GM12878 (cell line): ENCODE data around the gene PPP4R1. TPM values are rescaled to one million over a fixed set of nuclear protein-coding genes. Genes with fewer than 3 reads are reported as not detected.

Source experiments
- ATAC-seq: fragments of 200-7000 bp; cut with Tn5 transposase; 3 replicates; pipeline ENCODE4 v1.9.1; 2020; ENCODE audit warnings: mild to moderate bottlenecking, moderate library complexity
- BruUV-seq: library from RNA; stranded (reverse); fragments of 400-500 nt; replicated peaks from 2 replicates; lab custom pipeline; 2021; lab: Mats Ljungman, UMichigan
- CTCF ChIA-PET: fragments of 300-600 bp; sonication (Branson Sonifier 250); formaldehyde crosslinking; extraction: SDS; loops from one replicate; lab custom pipeline; 2021; ENCODE audit warnings: inconsistent platforms; lab: Yijun Ruan, JAX
- POLR2A ChIA-PET: fragments of 350-600 bp; formaldehyde crosslinking; extraction: SDS; loops from one replicate; lab custom pipeline; 2021; ENCODE audit warnings: inconsistent platforms; lab: Charles Lee
- RAD21 ChIA-PET: fragments of 300-600 bp; sonication (Branson Sonifier 250); formaldehyde crosslinking; loops from one replicate; lab custom pipeline; 2023; ENCODE audit warnings: antibody characterized with exemption; ENCODE audit not compliant: unreplicated experiment; lab: Charles Lee
- SMC1A ChIA-PET: fragments of 300-600 bp; sonication (Branson Sonifier 250); formaldehyde crosslinking; loops from one replicate; lab custom pipeline; 2023; ENCODE audit not compliant: unreplicated experiment, uncharacterized antibody; lab: Charles Lee
- DNase-seq: peaks from one replicate; pipeline ENCODE4 v3.0.0-alpha.2; 2011; ENCODE audit warnings: low read depth, low spot score
- FAIRE-seq: peaks from 3 replicates; lab custom pipeline; 2011; peaks lifted over from hg19 to GRCh38; lab: Jason Lieb, UNC
- H2AFZ ChIP-seq: 2 replicates; pipeline ENCODE4 v1.6.0; 2011; ENCODE audit warnings: low read depth, low read length, control low read depth; ENCODE audit not compliant: control insufficient read depth
- H3K27ac ChIP-seq: 2 replicates; pipeline ENCODE4 v1.5.1; 2011; ENCODE audit warnings: control low read depth; ENCODE audit not compliant: control insufficient read depth, insufficient read depth
- H3K27me3 ChIP-seq, 2 experiments: replicated peaks in 1 of 2; 2 replicates each; pipeline versions ENCODE4 v1.6.0 to v1.6.1; 2011; ENCODE audit warnings: low read length in 1 of 2; ENCODE audit not compliant: control insufficient read depth in 2 of 2, insufficient read depth in 2 of 2
- H3K36me3 ChIP-seq, 2 experiments: 2 replicates each; pipeline ENCODE4 v1.5.1; 2011; ENCODE audit warnings: low read length in 1 of 2; ENCODE audit not compliant: control insufficient read depth in 2 of 2, insufficient read depth in 2 of 2
- H3K4me1 ChIP-seq: 2 replicates; pipeline ENCODE4 v1.6.1; 2011; ENCODE audit warnings: mild to moderate bottlenecking, low read length, moderate library complexity, mixed read lengths; ENCODE audit not compliant: control insufficient read depth, insufficient read depth
- H3K4me2 ChIP-seq: 2 replicates; pipeline ENCODE4 v1.6.0; 2011; ENCODE audit warnings: control low read depth; ENCODE audit not compliant: control insufficient read depth, insufficient read depth
- H3K4me3 ChIP-seq: fragments of 200-600 bp; sonication (generic); 2 replicates; pipeline ENCODE4 v1.5.1; 2016
- H3K79me2 ChIP-seq: 2 replicates; pipeline ENCODE4 v1.6.0; 2011; ENCODE audit warnings: low read length; ENCODE audit not compliant: control insufficient read depth, insufficient read depth
- H3K9ac ChIP-seq: 2 replicates; pipeline ENCODE4 v1.8.0; 2011; ENCODE audit warnings: low read length, control low read depth, mixed read lengths; ENCODE audit not compliant: control insufficient read depth, insufficient read depth
- H3K9me3 ChIP-seq: replicated peaks from 3 replicates; pipeline ENCODE4 v1.5.1; 2011; ENCODE audit warnings: mild to moderate bottlenecking, low read length; ENCODE audit not compliant: control insufficient read depth, insufficient read depth
- H4K20me1 ChIP-seq: 2 replicates; pipeline ENCODE4 v1.6.0; 2011; ENCODE audit not compliant: control insufficient read depth, insufficient read depth
- EGR1 ChIP-seq, 2 experiments: IDR thresholded peaks; 1 replicate in 1 of 2; 2 replicates in 1 of 2; pipeline ENCODE4 v1.6.1; 2011 to 2012; ENCODE audit warnings: low read depth in 2 of 2, low read length in 2 of 2, borderline replicate concordance in 1 of 2, mild to moderate bottlenecking in 1 of 2, moderate library complexity in 1 of 2
- ELK1 ChIP-seq: IDR thresholded peaks from 2 replicates; pipeline ENCODE4 v1.6.1; 2012; ENCODE audit warnings: low read depth, low read length, improper control_type of control experiment
- FOS ChIP-seq: IDR thresholded peaks from 3 replicates; pipeline ENCODE4 v1.6.1; 2011; ENCODE audit warnings: borderline replicate concordance; ENCODE audit not compliant: insufficient read length; ENCODE audit errors: extremely low read depth
- ZBED1 ChIP-seq: IDR thresholded peaks from 2 replicates; pipeline ENCODE4 v1.6.1; 2016; ENCODE audit warnings: borderline replicate concordance
- ZBTB40 ChIP-seq: fragments of 450-650 bp; IDR thresholded peaks from 2 replicates; pipeline ENCODE4 v1.6.1; 2016; ENCODE audit warnings: mild to moderate bottlenecking, moderate library complexity, borderline replicate concordance
- ZNF687 ChIP-seq: fragments of 450-650 bp; IDR thresholded peaks from 2 replicates; pipeline ENCODE4 v1.6.1; 2017; ENCODE audit warnings: mild to moderate bottlenecking, moderate library complexity
- WGBS: methylation state at CpG from one replicate; pipeline ENCODE4 v1.1.6; 2016; ENCODE audit warnings: low lambda C conversion rate; ENCODE audit not compliant: insufficient replicate concordance, insufficient coverage; ENCODE audit errors: missing lambda C conversion rate; 5-methylcytosine and 5-hydroxymethylcytosine counted together
- in situ Hi-C: fragments of 300-500 bp; cut with MboI; formaldehyde crosslinking; loops from 9 replicates; pipeline ENCODE4 v1.14.3; 2018; ENCODE audit warnings: mixed read lengths
- intact Hi-C: fragments of 100-400 bp; cut with micrococcal nuclease; formaldehyde crosslinking; loops from one replicate; pipeline ENCODE4 v1.14.2; 2022; ENCODE audit not compliant: unreplicated experiment
- polyA plus RNA-seq, 11 experiments: library from polyadenylated mRNA; depleted of rRNA in 4 of 11; unstranded in 6 of 11; stranded (reverse) in 5 of 11; fragments of >200 nt; fragmentation: Nextera tagmentation in 4 of 11; fragmentation: Illumina TruSeq in 1 of 11; extraction: Ambion mirVana in 4 of 11; extraction: Trizol in 1 of 11; gene quantifications; 1 replicate in 1 of 11; 2 replicates in 10 of 11; pipeline versions ENCODE4 v1.2.1 to v1.2.3, GENCODE V29; 2011 to 2016; ENCODE audit warnings: inconsistent platforms in 2 of 11, missing spikeins in 2 of 11, low read depth in 1 of 11
- total RNA-seq, 4 experiments: library from RNA; depleted of rRNA in 3 of 4; stranded (reverse); fragments of >200 nt in 3 of 4; fragmentation: Illumina TruSeq in 1 of 4; extraction: Trizol in 1 of 4; gene quantifications; 2 replicates each; pipeline versions ENCODE4 v1.2.1 to v1.2.3, GENCODE V29; 2013 to 2021

Gene PPP4R1
- total and polyA plus RNA-seq, 10 of the 15 experiments (the other 5 are each of a cell fraction or from before 2014, with no cell fraction given), result 10.9 to 44.4 (median 26.0) TPM

GRCh38 chr18:9507565-9508088 lies 106.7 kb downstream of the PPP4R1 start:
- Histone ChIP-seq H3K4me3 (no peak overlapping the region), H3K79me2 (peaks cover 16% of the 10 kb centered on the region), H2AFZ (no peak overlapping the region), H4K20me1 (no peaks in the 10 kb centered on the region), H3K4me2 (no peak overlapping the region), H3K4me1 (no peaks in the 10 kb centered on the region), H3K9ac (no peak overlapping the region), H3K27ac (no peak overlapping the region), H3K27me3 (no peaks in the 10 kb centered on the region), H3K9me3 (peaks cover 1% of the 10 kb centered on the region; the same call in 2 of the 3 replicates), H3K36me3 (no peaks in the 10 kb centered on the region)
- CTCF ChIA-PET, result interaction anchor here (0.7 to 3.5 kb wide), 2 partner anchors 9 to 262 kb away, joined by 3 to 31 read pairs; no protein-coding TSS in a partner anchor
- WGBS, result 50% methylated on average over 2 of the region's 2 CpGs
- SMC1A ChIA-PET, result interaction anchor here (0.6 to 2.5 kb wide), 6 partner anchors 9 to 530 kb away, joined by 3 to 5 read pairs (median 3); no protein-coding TSS in a partner anchor
- DNase-seq (no peak), ATAC-seq (no peak), FAIRE-seq (no peak)
- no peak for TF ChIP-seq ELK1
- TF ChIP-seq EGR1 (IDR thresholded peaks at IDR 0.05; ENCODE audit: borderline replicate concordance in 1 of 2, low read depth in 2 of 2, low read length in 2 of 2), result no peak
- TF ChIP-seq ZNF687, result no peak
- TF ChIP-seq ZBTB40, result no peak
- TF ChIP-seq FOS, result no peak
- no peak for TF ChIP-seq ZBED1
- intact Hi-C loops, result no loop called here
- POLR2A ChIA-PET, result no interaction called here
- in situ Hi-C loops, result no loop called here
- RAD21 ChIA-PET, result interaction anchor here (2.0 kb wide), 1 partner anchor 8 kb away, joined by 7 read pairs; no protein-coding TSS in a partner anchor
- no TSS peak for BruUV-seq
